Measurements from ENCODE around the gene REV1.

Gene REV1

GRCh38 chr2:99404039-99404796 lies 85.6 kb downstream of the REV1 start:
- TF ChIP-seq CTCF (IDR thresholded peaks at IDR 0.05; ENCODE audit: low read depth, low read length) (no peak), EZH2phosphoT487 (IDR thresholded peaks at IDR 0.05; ENCODE audit: low read depth) (no peak)
- H3K9me3 ChIP-seq (ENCODE audit: insufficient read depth, low read length): no peaks in the 10 kb centered on the region
- no peak overlapping the region for H3K27ac ChIP-seq (ENCODE audit: low read length)
- peaks cover 3% of the 10 kb centered on the region; the same call in 1 of the 2 replicates for H3K4me1 ChIP-seq (ENCODE audit: low read length)
- H3K9ac ChIP-seq (ENCODE audit: low read length): no peak overlapping the region
- H3K4me3 ChIP-seq (ENCODE audit: low read length): no peak overlapping the region
- H3K79me2 ChIP-seq (ENCODE audit: low read length): no peaks in the 10 kb centered on the region
- peaks cover 71% of the 10 kb centered on the region for H3K36me3 ChIP-seq (replicated peaks; ENCODE audit: low read depth, low read length)
- H3K27me3 ChIP-seq (ENCODE audit: low read depth, low read length): no peaks in the 10 kb centered on the region
- H2AFZ ChIP-seq (ENCODE audit: low read depth, low read length): no peak overlapping the region
- H4K20me1 ChIP-seq (ENCODE audit: insufficient read depth, low read length): no peaks in the 10 kb centered on the region
- no peak overlapping the region for H3K4me2 ChIP-seq (ENCODE audit: low read length)

- Histone ChIP-seq H4K20me1 (ENCODE audit: insufficient read depth, low read length) (no peaks in the 10 kb centered on the region), H2AFZ (ENCODE audit: low read depth, low read length) (no peak overlapping the region), H3K27ac (ENCODE audit: low read length) (no peak overlapping the region), H3K27me3 (ENCODE audit: low read depth, low read length) (no peaks in the 10 kb centered on the region), H3K79me2 (ENCODE audit: low read length) (no peaks in the 10 kb centered on the region), H3K9me3 (ENCODE audit: insufficient read depth, low read length) (no peaks in the 10 kb centered on the region), H3K4me3 (ENCODE audit: low read length) (no peak overlapping the region), H3K4me1 (ENCODE audit: low read length) (peaks cover 3% of the 10 kb centered on the region; the same call in 1 of the 2 replicates), H3K36me3 (replicated peaks; ENCODE audit: low read depth, low read length) (peaks cover 77% of the 10 kb centered on the region), H3K9ac (ENCODE audit: low read length) (no peak overlapping the region), H3K4me2 (ENCODE audit: low read length) (no peak overlapping the region)
- TF ChIP-seq EZH2phosphoT487 (IDR thresholded peaks at IDR 0.05; ENCODE audit: low read depth) (no peak), CTCF (IDR thresholded peaks at IDR 0.05; ENCODE audit: low read depth, low read length) (no peak)
Measured at GRCh38 chr2:99403524-99403923, 86.3 kb downstream of the REV1 start.

DNA sequence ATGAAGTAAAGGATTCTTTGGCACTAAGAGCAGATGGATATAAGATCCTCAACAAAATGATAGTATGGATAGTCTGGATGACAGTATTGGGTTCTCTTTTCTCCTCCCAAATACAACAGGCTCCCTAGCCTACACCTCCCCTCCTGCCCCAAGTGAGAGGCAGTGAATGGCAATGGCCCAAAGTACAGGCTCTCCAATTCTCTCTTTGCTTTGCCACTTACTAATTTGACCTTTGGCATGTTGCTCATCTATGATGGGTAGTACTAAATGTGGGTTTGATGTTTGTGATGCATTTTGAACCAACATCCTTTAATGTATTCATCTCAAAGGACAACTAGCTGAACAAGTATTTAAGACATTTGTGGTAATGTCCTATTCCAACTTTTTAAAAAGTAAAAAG lies 86.7 kb downstream of the REV1 start:
- Histone ChIP-seq H3K36me3 (replicated peaks; ENCODE audit: low read depth, low read length) (peaks cover 79% of the 10 kb centered on the region), H3K27me3 (ENCODE audit: low read depth, low read length) (no peaks in the 10 kb centered on the region), H3K9me3 (ENCODE audit: insufficient read depth, low read length) (no peaks in the 10 kb centered on the region), H3K27ac (ENCODE audit: low read length) (no peak overlapping the region), H3K4me1 (ENCODE audit: low read length) (peaks cover 3% of the 10 kb centered on the region; the same call in 1 of the 2 replicates), H3K9ac (ENCODE audit: low read length) (no peak overlapping the region), H3K4me2 (ENCODE audit: low read length) (no peak overlapping the region), H4K20me1 (ENCODE audit: insufficient read depth, low read length) (no peaks in the 10 kb centered on the region), H2AFZ (ENCODE audit: low read depth, low read length) (no peak overlapping the region), H3K79me2 (ENCODE audit: low read length) (no peaks in the 10 kb centered on the region), H3K4me3 (ENCODE audit: low read length) (no peak overlapping the region)
- TF ChIP-seq EZH2phosphoT487 (IDR thresholded peaks at IDR 0.05; ENCODE audit: low read depth) (no peak), CTCF (IDR thresholded peaks at IDR 0.05; ENCODE audit: low read depth, low read length) (no peak)

DNA sequence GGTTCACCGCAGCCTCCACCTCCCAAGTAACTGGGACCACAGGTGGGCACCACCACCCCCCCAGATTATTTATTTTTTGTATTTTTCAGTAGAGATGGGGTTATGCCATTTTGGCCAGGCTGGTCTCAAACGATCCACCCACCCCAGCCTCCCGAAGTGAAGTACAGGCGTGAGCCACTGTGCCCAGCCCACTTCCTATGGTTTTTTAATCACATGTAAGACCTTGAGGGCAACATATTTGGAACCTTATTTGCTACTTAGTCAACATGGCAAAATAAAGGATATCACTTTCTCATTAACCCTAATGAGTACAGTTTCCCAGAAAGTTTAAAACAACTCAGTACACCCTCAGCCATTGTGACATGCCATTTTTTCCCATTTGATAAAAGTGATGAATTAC lies 88.0 kb downstream of the REV1 start:
- Histone ChIP-seq H3K36me3 (replicated peaks; ENCODE audit: low read depth, low read length) (peaks cover 89% of the 10 kb centered on the region), H3K9ac (ENCODE audit: low read length) (no peak overlapping the region)
- TF ChIP-seq CTCF (IDR thresholded peaks at IDR 0.05; ENCODE audit: low read depth, low read length): no peak

More for the DNA sequence above, 88.0 kb downstream of the REV1 start:
- H3K4me2 ChIP-seq (ENCODE audit: low read length): no peak overlapping the region
- no peak overlapping the region for H2AFZ ChIP-seq (ENCODE audit: low read depth, low read length)
- H3K4me3 ChIP-seq (ENCODE audit: low read length): no peak overlapping the region
- no peaks in the 10 kb centered on the region for H3K9me3 ChIP-seq (ENCODE audit: insufficient read depth, low read length)
- no peaks in the 10 kb centered on the region for H4K20me1 ChIP-seq (ENCODE audit: insufficient read depth, low read length)
- no peak overlapping the region for H3K27ac ChIP-seq (ENCODE audit: low read length)
- no peaks in the 10 kb centered on the region for H3K27me3 ChIP-seq (ENCODE audit: low read depth, low read length)
- peaks cover 3% of the 10 kb centered on the region; the same call in 1 of the 2 replicates for H3K4me1 ChIP-seq (ENCODE audit: low read length)
- H3K79me2 ChIP-seq (ENCODE audit: low read length): no peaks in the 10 kb centered on the region
